ENCODE data around the gene PPP6R3. TPM values are rescaled to one million over a fixed set of nuclear protein-coding genes. Genes with fewer than 3 reads are reported as not detected.
A peak's percentile ranks its signal among the peaks of the same experiment; 100 is the strongest.
"Not testable (repeated sequence)": the region's sequence is repeated elsewhere in the genome, so short reads cannot be mapped to it uniquely, and the experiment has no call there.

PPP6R3 gene
- total RNA-seq, 2 experiments from 2014 or later: 108 to 110 TPM

DNA sequence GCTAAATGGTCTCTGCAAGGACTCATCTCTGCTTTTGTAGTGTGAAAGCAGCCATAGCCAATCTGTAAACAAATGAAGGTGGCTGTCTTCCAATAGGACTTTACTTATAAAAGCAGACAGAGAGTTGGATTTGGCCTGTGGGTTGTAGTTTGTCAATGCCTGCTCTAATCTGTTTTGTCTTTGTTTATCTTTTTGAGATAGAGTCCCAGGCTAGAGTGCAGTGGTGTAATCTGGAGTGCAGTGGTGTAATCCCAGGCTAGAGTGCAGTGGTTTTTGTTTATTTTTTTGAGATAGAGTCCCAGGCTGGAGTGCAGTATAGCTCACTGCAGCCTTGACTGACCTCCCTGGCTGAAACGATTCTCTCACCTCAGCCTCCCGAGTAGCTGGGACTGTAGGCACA is 8.6 kb downstream of the PPP6R3 start:
- CTCF ChIA-PET: no interaction called here
- H3K4me3 Mint-ChIP-seq: no peak overlapping the region
- H3K4me1 Mint-ChIP-seq (ENCODE audit: low read depth): peaks cover 89% of the 10 kb centered on the region
- H3K36me3 Mint-ChIP-seq: peaks cover 21% of the 10 kb centered on the region
- no peaks in the 10 kb centered on the region for H3K27me3 Mint-ChIP-seq
- intact Hi-C loops (cut with micrococcal nuclease): loop anchor here (10.0 kb wide), 1 partner anchor 116 kb away; no protein-coding TSS in a partner anchor
- DNase-seq: no peak
- POLR2A ChIA-PET: no interaction called here
- H3K9me3 Mint-ChIP-seq: no peaks in the 10 kb centered on the region
- H3K27ac Mint-ChIP-seq: peak overlapping the region; percentile 90

DNA sequence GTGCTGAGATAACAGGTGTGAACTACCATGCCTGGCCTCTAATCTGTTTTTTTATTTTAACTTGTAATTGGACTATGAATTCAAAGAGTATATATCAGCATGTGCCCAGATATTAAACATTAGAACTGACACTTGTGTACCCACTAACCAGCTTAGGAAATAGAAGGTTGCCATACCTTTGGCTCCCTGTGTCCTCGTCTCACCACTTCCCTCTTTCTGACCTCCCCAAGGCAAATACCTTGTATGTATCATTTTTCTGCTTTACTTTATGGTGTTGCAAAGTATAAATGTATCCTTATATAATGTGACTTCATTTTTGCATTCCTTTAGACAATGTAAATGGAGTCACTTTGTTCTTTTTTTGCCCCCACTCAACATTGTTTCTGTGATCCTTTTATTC is 9.1 kb downstream of the PPP6R3 start:
- POLR2A ChIA-PET: interaction anchor here (0.6 kb wide), 1 partner anchor 583 kb away, joined by 3 read pairs; no protein-coding TSS in a partner anchor
- CTCF ChIA-PET: no interaction called here
- H3K4me1 Mint-ChIP-seq (ENCODE audit: low read depth): peaks cover 87% of the 10 kb centered on the region
- no peaks in the 10 kb centered on the region for H3K9me3 Mint-ChIP-seq
- H3K4me3 Mint-ChIP-seq: no peak overlapping the region
- no peak for DNase-seq
- H3K27me3 Mint-ChIP-seq: no peaks in the 10 kb centered on the region
- peak overlapping the region; percentile 90 for H3K27ac Mint-ChIP-seq
- intact Hi-C loops (cut with micrococcal nuclease): loop anchor here (10.0 kb wide), 1 partner anchor 115 kb away; no protein-coding TSS in a partner anchor
- H3K36me3 Mint-ChIP-seq: peaks cover 23% of the 10 kb centered on the region

DNA sequence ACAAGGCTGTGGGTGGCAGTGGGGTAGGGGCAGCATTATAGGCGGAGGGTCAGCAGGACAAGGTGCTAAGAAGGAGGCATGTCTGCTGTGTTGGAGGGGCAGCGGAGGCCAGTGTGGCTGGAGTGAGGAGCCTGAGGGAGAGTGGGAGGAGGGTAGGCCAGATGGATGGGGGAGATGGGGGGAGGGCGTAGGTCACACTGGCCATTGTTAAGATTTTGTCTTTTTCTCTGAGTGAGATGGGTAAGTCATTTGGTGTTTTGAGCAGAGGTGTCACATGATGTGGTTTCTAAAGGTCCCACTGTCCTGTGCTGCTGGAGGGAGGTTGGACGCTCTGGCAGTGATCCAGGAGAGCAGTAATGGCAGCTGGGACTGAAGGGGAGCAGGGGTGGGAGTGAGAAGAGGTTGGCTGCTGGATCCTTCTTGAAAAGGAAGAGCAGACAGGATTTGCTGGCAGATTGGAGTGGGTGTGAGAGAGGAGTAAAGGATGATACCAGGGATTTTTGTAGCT is 9.8 kb downstream of the PPP6R3 start:
- CTCF ChIA-PET: no interaction called here
- H3K4me3 Mint-ChIP-seq: no peak overlapping the region

DNA sequence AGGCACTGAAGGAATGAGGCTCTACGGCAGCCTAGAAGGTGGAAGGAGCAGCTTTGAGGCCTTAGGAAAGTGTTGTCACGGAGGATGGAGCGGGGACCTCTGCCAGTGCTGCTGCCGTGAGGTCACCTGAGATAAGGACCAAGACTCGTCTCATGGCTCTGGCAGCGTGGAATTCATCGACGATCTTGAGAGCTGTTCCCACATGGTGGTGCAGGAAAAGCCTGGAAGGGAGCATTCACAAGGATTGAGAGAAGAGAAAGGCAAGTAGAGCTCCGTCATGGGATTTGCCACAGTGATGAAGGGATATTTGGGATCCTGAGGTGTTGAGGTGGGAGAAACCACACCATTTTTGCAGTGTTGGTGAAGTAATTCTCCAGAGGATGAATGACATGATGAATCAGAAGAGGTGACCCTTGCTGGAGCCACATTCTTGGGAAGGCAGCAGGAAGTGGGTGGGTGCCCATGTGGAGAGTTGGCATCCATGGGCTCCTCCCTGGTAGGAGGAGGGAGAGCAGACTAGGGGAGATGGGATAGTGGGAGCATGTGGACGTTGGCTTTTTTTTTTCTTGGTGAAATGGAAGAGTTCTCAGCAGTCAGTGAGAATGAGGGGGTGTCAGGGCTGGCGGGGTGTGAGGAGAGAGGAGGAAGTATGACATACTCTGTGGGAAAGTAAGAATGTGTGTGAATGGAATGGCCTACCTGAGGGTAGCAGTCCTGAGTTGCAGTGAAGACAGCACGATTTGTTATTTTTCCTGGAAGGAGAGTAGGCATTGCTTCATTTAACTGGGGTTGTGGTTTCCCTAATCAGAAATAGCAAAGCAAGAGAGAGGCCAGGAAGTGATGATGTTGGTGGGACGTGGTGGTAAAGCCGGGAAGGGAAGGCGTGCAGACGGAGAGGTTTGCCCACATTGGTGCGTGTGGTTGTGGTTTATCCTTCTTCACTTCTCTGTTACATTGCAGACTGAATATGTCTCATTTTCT is 11.1 kb downstream of the PPP6R3 start:
- peaks cover 33% of the 10 kb centered on the region for H3K36me3 Mint-ChIP-seq
- H3K4me3 Mint-ChIP-seq: peak overlapping the region; percentile 45
- no peaks in the 10 kb centered on the region for H3K27me3 Mint-ChIP-seq
- peaks cover 75% of the 10 kb centered on the region for H3K4me1 Mint-ChIP-seq (ENCODE audit: low read depth)
- intact Hi-C loops (cut with micrococcal nuclease): loop anchor here (1.0 kb wide), 1 partner anchor 11 kb away; the partner anchor contains the start of gene PPP6R3
- peak overlapping the region; percentile 90 for H3K27ac Mint-ChIP-seq
- ChIA-PET POLR2A (interaction anchor here (1.2 kb wide), 1 partner anchor 12 kb away, joined by 4 read pairs; no protein-coding TSS in a partner anchor), CTCF (no interaction called here)
- no peaks in the 10 kb centered on the region for H3K9me3 Mint-ChIP-seq
- peak; percentile 87 for DNase-seq

More for the DNA sequence above, 9.8 kb downstream of the PPP6R3 start:
- POLR2A ChIA-PET: no interaction called here
- DNase-seq: no peak
- no peaks in the 10 kb centered on the region for H3K9me3 Mint-ChIP-seq
- H3K27me3 Mint-ChIP-seq: no peaks in the 10 kb centered on the region
- peaks cover 27% of the 10 kb centered on the region for H3K36me3 Mint-ChIP-seq
- intact Hi-C loops (cut with micrococcal nuclease): no loop called here
- peak overlapping the region; percentile 90 for H3K27ac Mint-ChIP-seq
- H3K4me1 Mint-ChIP-seq (ENCODE audit: low read depth): peaks cover 83% of the 10 kb centered on the region

DNA sequence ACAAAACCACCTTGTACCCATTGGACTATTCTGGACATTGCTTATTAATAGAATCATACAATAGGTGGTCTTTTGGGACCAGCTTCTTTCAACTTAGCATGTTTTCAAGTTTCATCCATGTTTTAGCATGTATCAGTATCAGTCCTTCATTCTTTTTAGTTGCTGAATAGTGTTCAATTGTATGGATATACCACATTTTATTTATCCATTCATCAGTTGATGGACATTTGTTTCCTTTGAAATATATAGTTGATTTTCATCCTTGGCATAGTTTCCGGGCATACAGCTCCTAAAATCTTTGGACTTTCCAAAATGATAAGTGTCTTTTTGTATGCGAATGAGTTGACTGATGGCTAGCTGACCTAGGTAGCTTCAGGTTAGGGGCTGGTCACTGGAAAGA is 12.2 kb downstream of the PPP6R3 start:
- H3K36me3 Mint-ChIP-seq: peaks cover 37% of the 10 kb centered on the region
- DNase-seq: no peak
- no peaks in the 10 kb centered on the region for H3K27me3 Mint-ChIP-seq
- H3K27ac Mint-ChIP-seq: peak overlapping the region; percentile 90
- ChIA-PET POLR2A (no interaction called here), CTCF (no interaction called here)
- H3K4me1 Mint-ChIP-seq (ENCODE audit: low read depth): peaks cover 75% of the 10 kb centered on the region
- H3K4me3 Mint-ChIP-seq: peak overlapping the region; percentile 45
- no peaks in the 10 kb centered on the region for H3K9me3 Mint-ChIP-seq
- intact Hi-C loops (cut with micrococcal nuclease): loop anchor here (1.0 kb wide), 1 partner anchor 12 kb away; the partner anchor contains the start of gene PPP6R3

DNA sequence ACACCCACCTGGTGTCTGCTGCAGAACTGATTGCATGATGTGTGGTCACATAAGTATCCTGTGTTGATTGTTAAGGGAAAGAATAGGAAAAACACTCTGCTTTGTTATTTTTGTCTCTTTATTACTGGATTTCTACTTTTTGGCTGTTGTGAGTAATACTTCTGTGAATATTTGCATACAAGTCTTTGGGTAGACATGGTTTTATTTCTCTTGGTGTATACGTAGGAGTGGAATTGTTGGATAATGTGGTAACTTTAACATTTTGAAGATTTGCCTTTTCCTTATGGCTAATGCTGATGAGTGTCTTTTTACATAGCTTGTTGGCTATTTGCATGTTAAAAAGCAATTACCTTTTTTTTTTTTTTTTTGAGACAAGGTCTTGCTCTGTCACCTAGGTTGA is 13.1 kb downstream of the PPP6R3 start:
- peaks cover 35% of the 10 kb centered on the region for H3K36me3 Mint-ChIP-seq
- intact Hi-C loops (cut with micrococcal nuclease): no loop called here
- ChIA-PET CTCF (no interaction called here), POLR2A (interaction anchor here (0.6 kb wide), 1 partner anchor 14 kb away, joined by 3 read pairs; no protein-coding TSS in a partner anchor)
- peaks cover 70% of the 10 kb centered on the region for H3K4me1 Mint-ChIP-seq (ENCODE audit: low read depth)
- no peak overlapping the region for H3K4me3 Mint-ChIP-seq
- peak overlapping the region; percentile 90 for H3K27ac Mint-ChIP-seq
- H3K27me3 Mint-ChIP-seq: no peaks in the 10 kb centered on the region
- no peaks in the 10 kb centered on the region for H3K9me3 Mint-ChIP-seq
- DNase-seq: no peak

DNA sequence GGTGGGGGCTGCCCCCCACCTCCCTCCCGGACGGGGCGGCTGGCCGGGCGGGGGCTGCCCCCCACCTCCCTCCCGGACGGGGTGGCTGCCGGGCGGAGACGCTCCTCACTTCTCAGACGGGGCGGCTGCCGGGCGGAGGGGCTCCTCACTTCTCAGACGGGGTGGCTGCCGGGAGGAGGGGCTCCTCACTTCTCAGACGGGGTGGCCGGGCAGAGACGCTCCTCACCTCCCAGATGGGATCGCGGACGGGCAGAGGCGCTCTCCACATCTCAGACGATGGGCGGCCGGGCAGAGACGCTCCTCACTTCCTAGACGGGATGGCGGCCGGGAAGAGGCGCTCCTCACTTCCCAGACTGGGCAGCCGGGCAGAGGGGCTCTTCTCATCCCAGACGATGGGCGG is 15.1 kb downstream of the PPP6R3 start:
- DNase-seq; H3K27ac Mint-ChIP-seq; H3K9me3 Mint-ChIP-seq; POLR2A ChIA-PET; CTCF ChIA-PET; H3K27me3 Mint-ChIP-seq; H3K4me3 Mint-ChIP-seq; intact Hi-C loops (cut with micrococcal nuclease): not testable (repeated sequence)
- H3K4me1 Mint-ChIP-seq (ENCODE audit: low read depth): peaks cover 67% of the 10 kb centered on the region
- H3K36me3 Mint-ChIP-seq: peaks cover 43% of the 10 kb centered on the region

DNA sequence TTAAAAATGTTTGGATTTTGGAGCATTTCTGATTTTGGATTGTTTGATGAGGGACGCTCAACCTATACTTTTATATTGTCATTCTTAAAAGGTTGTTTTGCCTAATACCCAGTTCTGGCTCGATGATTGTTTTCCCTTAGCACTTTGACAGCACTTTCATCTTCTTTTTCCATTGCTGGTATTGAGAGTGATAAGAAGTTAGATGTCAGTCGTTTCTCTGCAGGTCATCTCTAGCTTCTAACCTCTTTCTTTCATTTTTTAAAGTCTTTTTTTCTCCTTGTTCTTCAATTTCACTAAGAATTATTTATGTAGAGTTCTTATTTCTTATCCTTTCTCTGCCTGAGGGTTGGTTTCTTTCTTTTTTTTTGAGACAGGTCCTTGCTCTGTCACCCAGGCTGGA is 18.8 kb downstream of the PPP6R3 start:
- no peak for DNase-seq
- H3K4me1 Mint-ChIP-seq (ENCODE audit: low read depth): peaks cover 61% of the 10 kb centered on the region
- H3K9me3 Mint-ChIP-seq: peaks cover 3% of the 10 kb centered on the region
- POLR2A ChIA-PET: no interaction called here
- CTCF ChIA-PET: no interaction called here
- intact Hi-C loops (cut with micrococcal nuclease): no loop called here
- peaks cover 32% of the 10 kb centered on the region for H3K36me3 Mint-ChIP-seq
- no peak overlapping the region for H3K4me3 Mint-ChIP-seq
- H3K27ac Mint-ChIP-seq: no peak overlapping the region
- H3K27me3 Mint-ChIP-seq: no peaks in the 10 kb centered on the region

DNA sequence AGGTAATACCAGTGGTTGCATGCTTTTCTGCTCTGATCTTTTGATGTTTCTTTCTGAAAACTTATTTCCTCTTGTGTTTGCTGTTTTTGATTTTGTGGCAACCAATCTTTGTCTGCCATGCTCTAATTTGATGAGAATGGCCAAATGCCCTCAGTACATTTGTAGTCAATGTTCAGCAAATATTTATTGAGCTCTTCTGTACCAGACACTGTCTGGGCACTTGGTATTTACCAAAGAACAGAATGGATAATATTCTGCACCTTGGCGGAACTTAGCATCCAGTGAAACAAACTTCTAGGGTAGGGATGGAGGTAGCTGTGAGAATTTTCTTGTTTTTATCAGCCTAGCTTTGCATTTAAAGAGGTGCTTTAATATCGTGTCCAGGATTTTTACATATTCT is 19.6 kb downstream of the PPP6R3 start:
- Mint-ChIP-seq H3K4me1 (ENCODE audit: low read depth) (peaks cover 63% of the 10 kb centered on the region), H3K27me3 (no peaks in the 10 kb centered on the region), H3K9me3 (peaks cover 3% of the 10 kb centered on the region), H3K27ac (no peak overlapping the region), H3K36me3 (peaks cover 28% of the 10 kb centered on the region), H3K4me3 (no peak overlapping the region)
- intact Hi-C loops (cut with micrococcal nuclease): no loop called here
- CTCF ChIA-PET: interaction anchor here (0.6 kb wide), 1 partner anchor 90 kb away, joined by 3 read pairs; no protein-coding TSS in a partner anchor
- POLR2A ChIA-PET: no interaction called here
- no peak for DNase-seq

DNA sequence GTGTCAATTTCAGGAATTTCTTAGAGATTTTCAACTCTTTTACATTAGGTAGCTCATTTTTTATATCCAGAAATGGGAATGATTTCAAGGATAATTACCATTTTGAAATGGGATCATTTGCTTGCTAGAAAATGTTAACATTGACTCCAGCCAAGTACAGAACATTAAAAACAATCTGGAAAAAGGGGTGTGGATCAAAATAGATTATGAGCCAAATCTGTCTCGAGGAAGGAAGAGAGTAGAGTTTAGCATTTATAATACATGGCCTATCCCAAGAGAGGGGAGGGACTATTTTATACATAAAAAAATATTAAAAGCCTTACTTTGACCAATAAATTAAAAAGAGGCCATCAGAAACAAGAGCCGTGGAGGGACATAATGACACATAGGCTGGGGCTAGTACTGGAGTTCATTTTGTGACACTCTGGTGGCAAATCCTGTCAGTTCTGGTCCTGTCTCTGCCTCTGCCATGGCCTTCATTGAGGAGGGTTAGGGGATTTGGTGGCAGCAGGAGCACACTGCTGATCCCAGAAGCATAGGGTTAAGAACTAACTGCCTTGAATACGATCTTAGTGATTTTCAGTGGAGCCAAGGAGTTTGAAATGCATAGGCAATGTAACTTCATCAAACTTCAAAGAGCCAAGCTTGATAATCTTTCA is 20.4 kb downstream of the PPP6R3 start:
- DNase-seq: no peak
- intact Hi-C loops (cut with micrococcal nuclease): no loop called here
- Mint-ChIP-seq H3K4me3 (no peak overlapping the region), H3K36me3 (peaks cover 23% of the 10 kb centered on the region), H3K9me3 (peaks cover 3% of the 10 kb centered on the region), H3K4me1 (ENCODE audit: low read depth) (peaks cover 66% of the 10 kb centered on the region), H3K27me3 (no peaks in the 10 kb centered on the region), H3K27ac (no peak overlapping the region)
- ChIA-PET CTCF (interaction anchor here (0.6 kb wide), 1 partner anchor 90 kb away, joined by 3 read pairs; no protein-coding TSS in a partner anchor), POLR2A (no interaction called here)

DNA sequence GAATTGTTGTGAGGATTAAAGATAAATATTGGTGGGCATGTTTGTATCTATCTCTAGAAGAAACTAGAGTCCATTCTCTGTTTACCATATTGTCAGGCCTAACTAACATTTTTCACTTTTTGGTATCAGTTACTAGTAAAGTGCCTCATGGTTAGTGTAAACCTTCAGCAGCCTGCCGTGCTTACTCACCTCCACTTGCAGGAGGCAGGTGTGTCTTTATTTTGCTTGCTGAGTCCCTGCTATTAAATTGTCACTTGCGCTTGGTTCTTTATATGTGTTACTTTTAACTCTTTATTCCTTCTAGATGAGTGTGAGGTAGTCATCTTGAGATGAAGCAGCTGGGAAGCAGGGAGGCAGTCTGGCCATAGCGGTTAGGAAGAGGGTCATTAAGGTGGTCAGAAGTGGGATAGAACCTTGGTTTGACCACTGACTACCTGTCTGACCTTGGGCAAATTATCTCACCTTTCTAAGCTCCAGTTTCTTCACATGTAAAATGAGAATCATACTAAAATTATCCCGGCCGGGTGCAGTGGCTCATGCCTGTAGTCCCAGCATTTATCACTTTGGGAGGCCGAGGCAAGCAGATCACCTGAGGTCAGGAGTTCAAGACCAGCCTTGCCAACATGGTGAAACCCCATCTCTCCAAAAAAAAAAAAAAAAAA is 21.2 kb downstream of the PPP6R3 start:
- intact Hi-C loops (cut with micrococcal nuclease): no loop called here
- CTCF ChIA-PET: no interaction called here
- no peak for DNase-seq
- POLR2A ChIA-PET: no interaction called here
- H3K4me1 Mint-ChIP-seq (ENCODE audit: low read depth): peaks cover 70% of the 10 kb centered on the region
- peaks cover 3% of the 10 kb centered on the region for H3K9me3 Mint-ChIP-seq
- no peaks in the 10 kb centered on the region for H3K27me3 Mint-ChIP-seq
- no peak overlapping the region for H3K4me3 Mint-ChIP-seq
- H3K27ac Mint-ChIP-seq: no peak overlapping the region
- H3K36me3 Mint-ChIP-seq: peaks cover 21% of the 10 kb centered on the region

DNA sequence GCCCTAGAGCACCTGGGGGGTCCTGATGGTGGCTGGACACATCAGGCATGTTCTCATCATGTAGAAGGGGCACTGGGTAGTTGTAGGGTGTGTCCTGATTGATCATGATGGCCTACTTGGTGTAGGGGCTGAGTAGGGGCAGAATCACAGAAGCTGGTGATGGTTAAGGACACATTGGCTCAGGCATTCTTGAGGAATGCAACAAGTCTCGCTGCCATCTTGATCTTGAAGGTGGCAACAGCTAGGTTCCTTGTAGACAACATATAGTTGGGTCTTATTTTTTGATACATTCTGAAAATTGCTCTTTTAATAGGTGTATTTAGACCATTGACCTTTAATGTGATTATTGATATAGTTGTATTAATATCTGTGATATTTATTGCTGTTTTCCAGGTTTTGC is 28.1 kb downstream of the PPP6R3 start:
- intact Hi-C loops (cut with micrococcal nuclease): no loop called here
- Mint-ChIP-seq H3K4me3 (no peak overlapping the region), H3K27me3 (no peaks in the 10 kb centered on the region), H3K36me3 (peaks cover 4% of the 10 kb centered on the region), H3K27ac (no peak overlapping the region), H3K9me3 (peaks cover 3% of the 10 kb centered on the region), H3K4me1 (ENCODE audit: low read depth) (peaks cover 66% of the 10 kb centered on the region)
- POLR2A ChIA-PET: no interaction called here
- no peak for DNase-seq
- CTCF ChIA-PET: no interaction called here
